ENCODE measurements around the gene USP34.
"Not testable (repeated sequence)": the region's sequence is repeated elsewhere in the genome, so short reads cannot be mapped to it uniquely, and the experiment has no call there.

The USP34 gene

DNA sequence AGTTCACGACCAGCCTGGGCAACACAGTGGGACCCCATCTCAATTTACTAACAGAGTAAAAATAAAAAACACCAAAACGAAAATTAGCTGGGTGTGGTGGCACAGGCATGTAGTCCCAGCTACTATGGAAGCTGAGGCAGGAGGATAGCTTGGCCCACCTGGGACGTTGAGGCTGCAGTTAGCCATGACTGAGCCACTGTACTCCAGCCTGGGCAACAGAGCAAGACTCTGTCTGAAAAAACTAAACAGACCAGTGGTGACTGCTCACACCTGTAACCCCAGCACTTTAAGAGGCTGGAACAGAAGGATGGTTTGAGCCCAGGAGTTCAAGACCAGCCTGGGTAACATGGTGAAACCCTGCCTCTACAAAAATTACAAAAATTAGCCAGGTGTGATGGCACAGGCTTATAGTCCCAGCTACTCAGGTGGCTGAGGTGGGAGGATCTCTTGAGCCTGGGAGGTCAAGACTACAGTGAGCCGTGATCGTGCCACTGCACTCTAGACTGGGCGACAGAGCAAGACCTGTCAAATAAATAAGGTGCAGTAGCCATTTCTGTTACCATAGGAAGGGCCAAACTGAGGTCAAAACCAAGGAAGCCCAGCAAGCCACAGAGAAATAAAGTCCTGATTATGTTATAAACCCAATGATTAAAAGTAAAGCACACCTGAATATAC, 14.0 kb downstream of the USP34 start:
- DNase-seq, result no peak

DNA sequence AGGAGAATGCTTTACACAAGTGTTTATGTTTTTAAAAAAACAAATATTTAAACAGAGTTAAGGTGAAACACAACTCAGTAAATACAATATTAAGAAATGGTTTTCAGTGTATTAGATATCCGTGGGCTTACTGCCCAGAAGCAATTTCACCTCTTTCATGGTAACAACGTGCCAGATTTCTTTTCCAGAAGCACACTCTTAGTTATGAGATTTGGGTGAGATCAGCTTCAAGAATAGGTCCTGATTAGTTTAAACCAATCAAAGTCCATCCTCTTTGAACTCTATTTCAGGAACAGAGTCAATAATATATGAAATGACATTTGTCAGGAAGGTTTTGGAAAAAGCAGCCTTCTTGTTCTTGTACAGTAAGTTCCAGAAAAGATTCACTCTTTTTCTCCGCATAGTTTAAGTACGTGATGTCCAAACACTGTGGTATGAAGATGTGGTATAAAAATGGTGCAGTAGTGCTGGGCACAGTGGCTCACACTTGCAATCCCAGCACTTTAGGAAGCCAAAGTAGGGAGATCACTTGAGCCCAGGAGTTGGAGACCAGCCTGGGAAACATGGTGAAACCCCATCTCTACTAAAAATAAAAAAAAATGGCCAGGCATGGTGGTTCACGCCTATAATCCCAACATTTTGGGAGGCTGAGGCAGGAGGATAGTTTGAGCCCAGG, 14.7 kb downstream of the USP34 start:
- DNase-seq, result no peak

DNA sequence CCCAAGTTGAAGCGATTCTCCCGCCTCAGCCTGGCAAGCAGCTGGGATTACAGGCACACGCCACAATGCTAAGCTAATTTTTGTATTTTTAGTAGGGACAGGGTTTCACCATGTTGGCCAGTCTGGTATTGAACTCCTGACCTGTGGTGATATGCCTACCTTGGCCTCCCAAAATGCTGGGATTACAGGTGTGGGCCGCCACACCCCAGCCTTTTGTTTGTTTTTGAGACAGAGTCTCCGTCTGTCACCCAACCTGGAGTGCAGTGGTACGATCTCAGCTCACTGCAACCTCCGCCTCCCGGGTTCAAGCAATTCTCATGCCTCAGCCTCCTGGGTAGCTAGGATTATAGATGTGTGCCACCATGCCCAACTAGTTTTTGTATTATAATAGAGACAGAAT, 15.9 kb downstream of the USP34 start:
- not testable (repeated sequence) for DNase-seq

DNA sequence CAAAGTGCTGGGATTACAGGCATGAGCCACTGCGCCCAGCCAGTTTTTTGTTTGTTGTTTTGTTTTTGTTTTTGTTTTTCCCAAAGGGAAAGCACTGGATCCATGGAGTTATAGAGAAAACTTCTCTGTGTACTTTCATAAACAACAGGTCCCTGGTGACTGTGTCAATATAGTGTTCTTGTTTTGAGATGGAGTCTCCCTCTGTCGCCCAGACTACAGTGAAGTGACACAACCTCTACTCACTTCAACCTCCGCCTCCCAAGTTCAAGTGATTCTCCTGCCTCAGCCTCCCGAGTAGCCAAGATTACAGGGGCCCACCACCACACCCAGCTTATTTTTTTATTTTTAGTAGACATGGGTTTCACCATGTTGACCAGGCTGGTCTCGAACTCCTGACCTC, 16.5 kb downstream of the USP34 start:
- no peak for DNase-seq

DNA sequence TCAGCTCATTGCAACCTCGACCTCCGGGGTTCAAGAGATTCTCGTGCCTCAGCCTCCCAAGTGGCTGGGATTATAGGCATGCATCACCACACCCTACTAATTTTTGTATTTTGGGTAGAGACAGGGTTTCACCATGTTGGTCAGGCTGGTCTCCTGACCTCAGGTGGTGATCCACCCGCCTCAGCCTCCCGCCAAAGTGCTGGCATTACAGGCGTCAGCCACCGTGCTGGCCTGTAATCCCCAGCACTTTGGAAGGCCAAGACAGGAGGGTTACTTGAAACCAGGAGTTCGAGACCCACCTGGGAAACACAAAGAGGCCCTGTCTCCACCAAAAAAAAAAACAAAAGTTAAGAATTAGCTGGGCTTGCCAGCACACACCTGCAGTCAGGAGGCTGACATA, 18.5 kb downstream of the USP34 start:
- no peak for DNase-seq

DNA sequence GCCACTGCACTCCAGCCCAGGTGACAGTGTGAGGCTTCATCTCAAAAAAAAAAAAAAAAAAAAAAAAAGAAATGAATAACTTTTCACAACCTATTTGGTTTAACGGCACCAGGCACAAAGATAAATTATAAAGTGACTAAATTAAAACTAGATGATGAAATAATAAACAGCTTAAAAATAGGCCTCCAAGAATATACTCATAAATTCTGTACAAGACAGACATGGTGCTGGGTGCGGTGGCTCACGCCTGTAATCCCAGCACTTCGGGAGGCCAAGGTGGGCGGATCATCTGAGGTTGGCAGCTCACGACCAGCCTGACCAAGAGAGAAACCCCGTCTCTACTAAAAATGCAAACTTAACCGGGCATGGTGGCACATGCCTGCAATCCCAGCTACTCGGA, 19.7 kb downstream of the USP34 start:
- no peak for DNase-seq

DNA sequence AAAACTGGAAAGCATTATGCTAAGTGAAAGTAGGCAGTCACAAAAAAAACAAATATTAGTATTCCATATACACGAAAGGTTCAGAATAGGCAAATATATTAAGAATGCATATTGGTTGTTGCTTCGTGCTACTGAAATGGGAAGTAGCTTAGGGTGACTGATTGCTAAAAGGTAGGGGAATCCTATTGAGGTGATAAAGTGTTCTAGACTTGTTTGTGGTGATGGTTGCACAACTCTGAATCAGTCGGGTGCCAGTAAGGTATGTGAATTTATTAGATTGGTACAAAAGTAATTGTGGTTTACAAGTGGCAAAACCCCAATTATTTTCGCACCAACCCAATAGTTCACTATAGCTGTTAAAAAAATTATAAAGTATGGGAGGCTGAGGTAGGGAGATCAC, 20.7 kb downstream of the USP34 start:
- no peak for DNase-seq

DNA sequence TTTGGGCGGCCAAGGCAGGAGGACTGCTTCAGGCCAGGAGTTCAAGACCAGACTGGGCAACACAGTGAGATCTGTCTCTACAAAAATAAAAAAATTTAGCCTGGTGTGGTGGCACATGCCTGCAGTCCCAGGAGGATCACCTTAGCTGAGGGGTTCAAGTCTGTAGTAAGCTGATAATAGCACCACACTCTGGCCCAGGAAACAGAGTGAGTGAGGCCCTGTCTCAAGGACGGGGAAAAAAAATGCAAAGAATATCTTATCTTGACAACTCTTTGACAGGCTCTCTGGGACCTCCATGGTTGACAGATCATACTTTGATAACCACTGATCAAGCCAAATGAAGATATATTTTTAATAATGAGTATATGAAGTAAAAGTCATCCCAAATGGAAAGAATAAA, 22.7 kb downstream of the USP34 start:
- no peak for DNase-seq

DNA sequence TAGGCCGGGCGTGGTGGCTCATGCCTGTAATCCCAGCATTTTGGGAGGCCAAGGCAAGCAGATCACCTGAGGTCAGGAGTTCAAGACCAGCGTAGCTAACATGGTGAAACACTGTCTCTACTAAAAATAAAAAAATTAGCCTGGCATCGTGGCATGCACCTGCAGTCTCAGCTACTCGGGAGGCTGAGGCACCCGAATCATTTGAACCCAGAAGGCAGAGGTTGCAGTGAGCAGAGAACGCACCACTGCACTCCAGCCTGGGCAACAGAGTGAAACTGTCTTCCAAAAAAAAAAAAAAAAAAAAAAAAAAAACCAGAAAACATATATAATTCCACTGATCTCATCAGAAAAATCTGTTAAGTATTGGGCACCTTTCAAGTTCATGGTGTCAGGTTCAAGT, 23.9 kb downstream of the USP34 start:
- not testable (repeated sequence) for DNase-seq

DNA sequence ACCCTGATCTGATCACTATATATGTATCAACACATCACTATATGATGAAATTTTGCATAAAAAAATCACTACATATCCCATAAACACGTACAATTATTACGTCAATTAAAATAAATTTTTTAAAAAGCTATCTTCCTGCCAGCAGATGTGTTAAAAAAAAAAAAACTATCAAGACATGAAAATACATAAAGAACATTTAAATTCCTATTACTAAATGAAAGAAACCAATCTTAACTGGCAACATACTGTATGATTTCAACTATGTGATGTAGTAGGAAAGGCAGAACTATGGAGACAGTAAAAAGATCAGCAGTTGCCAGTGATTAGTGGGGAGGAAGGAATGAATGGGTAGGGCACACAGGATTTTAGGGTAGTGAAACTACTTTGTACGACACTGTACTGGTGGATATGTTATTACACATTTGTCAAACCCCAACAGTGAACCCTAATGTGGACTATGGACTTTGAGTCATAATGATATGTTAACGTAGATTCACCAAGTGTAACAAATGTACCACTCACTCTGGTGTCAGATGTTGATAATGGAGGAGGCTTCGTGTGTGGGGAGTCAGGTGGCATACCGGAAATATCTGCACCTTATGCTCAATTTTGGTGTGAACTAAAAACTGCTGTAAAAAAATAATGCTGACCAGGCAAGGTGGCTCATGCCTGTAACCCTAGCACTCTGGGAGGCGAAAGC, 27.4 kb downstream of the USP34 start:
- DNase-seq, result no peak

DNA sequence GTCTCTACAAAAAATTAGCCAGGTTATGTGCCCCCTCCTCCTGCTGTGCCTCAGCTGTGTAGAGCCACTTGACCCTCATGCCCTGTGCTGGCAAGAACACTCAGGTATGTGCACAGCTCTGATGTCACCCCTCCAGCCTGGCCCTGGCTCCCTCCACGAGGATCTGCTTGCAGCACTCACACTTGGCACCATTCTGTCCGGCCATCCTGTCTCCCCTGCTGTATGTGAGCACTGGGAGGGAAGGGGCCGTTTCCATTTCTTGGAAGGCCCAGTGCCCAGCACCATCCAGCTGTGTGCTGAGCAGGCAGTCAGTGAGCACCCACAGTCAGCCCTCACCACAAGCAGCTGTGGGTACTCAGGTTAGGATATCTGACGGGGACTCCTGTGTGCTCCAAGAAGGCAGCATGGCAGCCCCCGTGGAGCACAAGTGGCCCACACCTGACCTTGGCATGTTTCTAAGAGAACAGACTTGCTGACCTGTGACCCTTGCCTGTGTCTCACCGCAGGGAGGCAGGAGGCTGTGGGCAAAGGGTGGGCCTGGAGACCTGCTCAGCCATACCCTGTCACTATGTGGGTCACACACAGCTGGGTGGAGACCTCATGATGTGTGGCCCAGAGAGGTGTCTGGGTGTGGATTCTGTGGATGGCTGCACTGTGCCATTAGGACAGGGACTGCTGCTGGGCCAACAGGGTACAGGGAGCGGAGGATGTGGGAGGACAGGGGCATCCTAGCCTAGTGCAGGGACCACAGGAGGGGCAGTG, 31.5 kb downstream of the USP34 start:
- no peak for DNase-seq

DNA sequence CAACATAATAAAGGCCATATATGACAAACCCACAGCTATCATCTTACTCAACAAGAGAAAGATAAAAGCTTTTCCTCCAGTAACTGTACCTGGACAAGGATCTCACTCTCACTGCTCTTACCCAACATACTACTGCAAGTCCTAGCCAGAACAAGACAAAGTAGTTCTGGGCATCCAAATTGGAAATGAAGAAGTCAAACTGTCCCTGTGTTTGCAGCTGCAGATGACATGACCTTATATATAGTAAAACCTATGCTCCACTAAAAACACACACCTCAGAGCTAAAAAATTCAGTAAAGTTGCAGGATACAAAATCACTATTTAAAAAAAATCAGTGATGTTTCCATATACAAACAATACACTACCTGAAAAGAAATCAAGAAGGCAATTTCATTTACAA, 32.2 kb downstream of the USP34 start:
- DNase-seq, result no peak

DNA sequence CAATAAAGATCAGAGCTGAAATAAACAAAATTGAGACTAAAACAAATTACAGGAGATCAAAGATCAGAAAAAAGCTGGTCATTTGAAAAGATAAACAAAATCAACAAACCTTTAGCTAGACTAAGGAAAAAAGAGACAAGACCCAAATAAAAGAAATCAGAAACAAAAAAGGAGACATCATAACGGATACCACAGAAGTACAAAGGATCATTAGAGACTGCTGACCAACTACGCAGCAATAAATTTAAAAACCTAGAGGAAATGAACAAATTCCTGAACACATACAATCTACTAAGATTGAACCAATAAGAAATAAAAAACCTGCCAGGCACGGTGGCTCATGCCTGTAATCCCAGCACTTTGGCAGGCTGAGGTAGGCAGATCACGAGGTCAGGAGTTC, 33.7 kb downstream of the USP34 start:
- no peak for DNase-seq

DNA sequence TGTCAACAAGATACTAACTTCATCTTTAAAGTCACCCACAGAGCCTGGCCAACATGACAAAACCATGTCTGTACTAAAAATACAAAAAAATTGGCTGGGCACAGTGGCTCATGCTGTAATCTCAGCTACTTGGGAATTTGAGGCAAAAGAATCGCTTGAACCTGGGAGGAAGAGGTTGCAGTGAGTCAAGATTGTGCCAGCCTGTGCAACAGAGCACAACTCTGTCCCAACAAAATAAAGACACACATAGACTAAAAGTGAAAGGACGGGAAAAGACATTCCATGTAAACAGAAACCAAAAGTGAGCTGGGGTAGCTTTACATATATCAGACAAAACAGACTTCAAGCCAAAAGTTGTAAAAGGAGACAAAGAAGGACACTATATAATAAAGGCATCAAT, 34.8 kb downstream of the USP34 start:
- no peak for DNase-seq

DNA sequence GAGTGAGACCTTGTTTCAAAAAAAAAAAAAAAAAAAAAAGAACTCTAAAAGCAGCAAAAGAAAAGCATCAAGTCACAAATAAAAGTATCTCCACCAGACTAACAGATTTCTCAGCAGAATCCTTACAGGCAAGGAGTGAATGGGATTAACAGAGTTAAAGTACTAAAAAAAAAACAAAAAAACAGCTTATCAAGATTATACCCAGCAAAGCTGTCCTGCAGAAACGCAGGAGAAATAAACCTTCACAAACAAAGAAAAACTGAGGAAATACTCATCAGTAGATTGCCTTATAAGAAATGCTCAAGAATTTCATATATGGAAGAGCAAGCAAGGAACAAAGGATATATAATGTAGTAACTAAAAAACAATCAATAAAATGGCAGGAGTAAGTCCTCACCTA, 35.6 kb downstream of the USP34 start:
- no peak for DNase-seq

DNA sequence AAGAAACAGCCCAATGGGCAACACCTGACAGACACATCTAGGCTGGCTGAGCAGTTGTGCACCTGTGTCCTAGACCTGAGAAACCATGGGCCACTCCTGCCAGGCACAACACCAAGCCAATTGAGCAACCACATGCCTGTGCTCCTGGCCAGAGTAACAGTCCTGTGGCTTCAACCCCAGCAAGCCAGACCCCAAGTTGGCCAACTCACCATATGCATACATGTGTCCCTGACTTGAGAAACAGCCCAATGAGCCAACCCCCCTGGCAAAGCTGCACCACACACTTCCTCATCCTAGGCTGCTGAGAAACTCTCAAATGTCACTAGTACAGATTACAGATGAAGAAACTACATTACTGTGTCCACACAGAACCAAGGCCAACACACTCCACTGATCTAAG, 36.6 kb downstream of the USP34 start:
- DNase-seq, result no peak

DNA sequence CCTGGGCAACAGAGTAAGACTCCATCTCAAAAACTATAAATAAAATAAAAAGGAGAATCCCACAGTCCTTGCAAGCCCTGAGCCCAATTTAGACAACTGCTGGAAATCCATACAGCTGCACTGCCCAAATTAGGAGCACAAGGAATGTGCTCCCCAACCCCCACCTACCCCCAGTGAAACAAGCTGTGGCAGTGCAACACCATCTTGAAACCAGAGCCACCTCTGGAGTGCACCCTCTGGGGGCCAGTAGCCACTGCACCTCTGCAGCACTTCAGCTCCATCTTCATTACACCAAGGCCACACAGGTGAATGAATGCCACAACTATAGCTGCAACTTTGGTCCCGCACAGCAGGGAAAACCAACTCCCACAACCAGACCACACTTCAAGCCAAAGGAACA, 37.3 kb downstream of the USP34 start:
- DNase-seq, result no peak

DNA sequence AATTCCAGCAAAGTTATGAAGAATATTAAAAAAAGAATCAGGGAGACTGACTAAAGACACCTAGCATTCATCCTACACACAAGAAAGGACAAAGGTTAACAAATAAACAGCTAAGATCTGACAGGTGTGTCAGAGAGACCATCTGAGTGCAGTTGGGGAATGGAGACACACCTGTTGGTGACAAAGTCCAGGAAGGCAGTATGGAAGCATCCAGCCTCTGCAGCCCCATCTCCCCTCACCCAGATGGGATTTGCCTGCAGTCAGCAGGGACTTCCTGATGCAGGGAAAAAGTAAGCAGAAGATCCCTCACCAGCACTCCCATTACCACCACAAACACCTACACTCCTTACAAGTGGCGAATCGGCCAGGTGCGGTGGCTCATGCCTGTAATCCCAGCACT, 37.9 kb downstream of the USP34 start:
- no peak for DNase-seq

DNA sequence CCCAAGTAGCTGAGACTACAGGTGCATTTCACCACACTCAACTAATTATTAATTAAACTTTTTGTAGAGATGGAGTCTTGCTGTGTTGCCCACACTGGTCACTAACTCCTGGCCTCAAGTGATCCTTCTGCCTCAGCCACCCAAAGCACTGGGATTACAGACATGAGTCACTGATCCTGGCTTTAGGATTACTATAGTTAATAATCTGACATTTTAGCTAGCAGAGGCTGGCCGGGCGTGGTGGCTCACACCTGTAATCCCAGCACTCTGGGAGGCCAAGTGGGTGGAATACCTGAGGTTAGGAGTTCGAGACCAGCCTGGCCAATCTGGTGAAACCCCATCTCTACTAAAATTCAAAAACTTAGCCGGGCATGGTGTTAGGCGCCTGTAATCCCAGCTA, 39.5 kb downstream of the USP34 start:
- no peak for DNase-seq

DNA sequence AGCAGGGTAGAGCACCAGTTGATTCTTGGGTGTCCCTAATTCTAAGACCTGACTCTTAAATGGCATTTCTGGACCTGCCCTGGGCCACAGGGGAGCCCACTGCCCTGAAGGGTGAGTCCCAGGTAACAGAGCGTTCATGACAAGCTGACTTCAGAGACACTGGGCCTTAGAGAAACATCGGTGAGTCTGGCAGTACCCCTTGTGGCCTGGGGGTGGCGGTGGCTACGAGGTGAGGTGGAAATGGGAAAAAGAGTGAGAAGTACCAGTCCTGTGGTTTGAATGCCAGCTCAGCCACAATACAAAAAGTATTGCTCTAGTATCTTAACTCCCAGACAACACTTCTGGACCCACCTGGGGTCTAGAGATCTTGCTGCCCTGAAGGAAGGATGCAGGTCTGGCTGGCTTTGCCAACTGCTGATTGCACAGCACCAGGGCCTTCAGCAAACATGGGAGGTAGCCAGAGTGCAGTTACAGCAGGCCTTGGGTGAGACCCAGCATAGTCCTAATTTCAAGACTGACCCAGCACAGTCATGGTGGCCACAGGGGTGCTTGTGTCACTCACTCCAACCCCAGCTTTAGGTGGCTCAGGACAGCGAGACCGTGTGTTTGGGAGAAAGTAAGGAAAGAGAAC, 44.5 kb downstream of the USP34 start:
- no peak for DNase-seq

DNA sequence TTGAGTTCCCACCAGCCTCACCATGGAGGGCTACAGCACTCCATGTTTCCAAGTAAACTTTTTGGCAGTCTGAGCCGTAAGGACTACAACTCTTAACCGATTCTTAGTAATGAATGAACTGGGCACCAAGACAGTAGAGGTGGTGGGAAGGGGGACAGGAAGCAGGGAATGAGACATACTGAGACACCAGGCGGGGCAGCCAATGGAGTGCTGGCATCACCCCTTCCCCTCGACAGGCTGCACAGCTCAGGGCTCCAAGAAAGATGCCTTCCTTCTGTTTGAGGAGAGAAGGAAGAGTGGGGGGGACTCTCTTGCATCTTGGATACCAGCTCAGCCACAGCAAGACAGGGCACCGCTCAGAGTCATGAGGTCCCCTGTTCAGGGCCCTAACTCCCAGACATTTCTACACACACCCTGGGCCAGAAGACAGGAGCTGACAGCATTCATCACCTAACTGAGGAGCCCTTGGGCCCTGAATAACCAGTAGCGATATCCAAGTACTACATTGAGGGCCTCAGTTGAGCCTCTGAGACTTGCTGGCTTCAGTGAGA, 45.2 kb downstream of the USP34 start:
- DNase-seq, result no peak

DNA sequence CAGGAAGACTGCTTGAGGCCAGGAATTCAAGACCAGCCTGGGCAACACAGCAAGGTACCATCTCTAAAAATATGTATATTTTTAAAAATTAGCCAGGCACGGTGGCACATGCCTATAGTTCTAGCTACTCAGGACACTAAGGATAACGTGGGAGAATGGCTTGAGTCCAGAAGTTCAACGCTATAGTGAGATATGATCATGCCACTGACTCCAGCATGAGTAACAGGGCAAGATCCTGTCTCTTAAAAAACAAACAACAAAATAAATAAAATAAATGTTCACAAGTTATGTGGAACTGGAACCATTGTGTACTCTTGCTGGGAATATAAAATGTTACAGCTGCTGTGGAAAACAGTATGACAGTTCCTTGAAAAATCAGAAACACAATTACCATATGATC, 47.2 kb downstream of the USP34 start:
- DNase-seq, result no peak

DNA sequence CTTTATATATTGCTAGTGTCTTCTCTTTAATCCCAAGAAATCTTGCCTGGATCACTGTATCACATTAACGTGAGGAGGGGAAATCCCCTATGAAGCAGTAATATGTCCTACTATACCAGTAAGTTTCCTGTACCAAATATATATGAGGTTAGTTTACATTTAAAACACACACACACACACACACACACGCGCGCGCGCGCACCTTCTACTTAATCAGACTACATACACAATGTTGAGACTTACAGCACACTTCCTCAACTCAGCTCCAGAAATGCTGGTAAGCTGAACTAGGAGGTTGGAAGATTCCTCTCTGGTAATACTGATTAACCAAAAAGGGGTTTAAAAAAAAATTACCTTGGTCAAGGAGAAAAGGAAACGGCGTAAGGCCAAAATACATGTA, 49.3 kb downstream of the USP34 start:
- no peak for DNase-seq

All from DMS79 (cell line).